CD8-positive, alpha-beta memory T cell (primary cell): ENCODE data around the gene ABCB9. TPM values are rescaled to one million over a fixed set of nuclear protein-coding genes. Genes with fewer than 3 reads are reported as not detected.

ENCODE experiments used
- CTCF ChIA-PET: fragments of 350-600 bp; sonication (Branson Sonifier 250); formaldehyde crosslinking; loops from one replicate; lab custom pipeline; 2021; ENCODE audit warnings: antibody characterized with exemption; lab: Charles Lee
- POLR2A ChIA-PET: fragments of 350-600 bp; sonication (Branson Sonifier 250); formaldehyde crosslinking; loops from one replicate; lab custom pipeline; 2021; ENCODE audit warnings: antibody characterized with exemption; lab: Charles Lee
- DNase-seq, 5 donors: peaks; one replicate each; pipeline versions ENCODE4 v3.0.0 to v3.0.0-alpha.2; 2020 to 2022; ENCODE audit warnings: mixed read lengths in 1 of 5
- H3K27ac ChIP-seq: one replicate; pipeline ENCODE4 v1.7.0; 2013; ENCODE audit warnings: low read depth, mild to moderate bottlenecking, low read length, moderate library complexity
- H3K27me3 ChIP-seq: 2 replicates; pipeline ENCODE4 v1.7.0; 2013; ENCODE audit warnings: low read length, mild to moderate bottlenecking; ENCODE audit not compliant: insufficient read depth, poor library complexity, severe bottlenecking
- H3K36me3 ChIP-seq: 2 replicates; pipeline ENCODE4 v1.7.0; 2013; ENCODE audit warnings: mild to moderate bottlenecking, low read length, moderate library complexity; ENCODE audit not compliant: insufficient read depth
- H3K4me1 ChIP-seq: 2 replicates; pipeline ENCODE4 v1.7.0; 2013; ENCODE audit warnings: mild to moderate bottlenecking, low read length, moderate library complexity; ENCODE audit not compliant: insufficient read depth
- H3K4me3 ChIP-seq: 2 replicates; pipeline ENCODE4 v1.7.0; 2013; ENCODE audit warnings: mild to moderate bottlenecking, low read length
- H3K9me3 ChIP-seq: 2 replicates; pipeline ENCODE4 v1.7.0; 2013; ENCODE audit warnings: mild to moderate bottlenecking, low read length
- H3K27ac Mint-ChIP-seq, 8 donors: one replicate each; pipeline ENCODE4 v1.8.0; 2020 to 2021; ENCODE audit warnings: mixed read lengths in 8 of 8, mild to moderate bottlenecking in 6 of 8, inconsistent platforms in 3 of 8, moderate library complexity in 3 of 8
- H3K27me3 Mint-ChIP-seq, 2 donors: one replicate each; pipeline ENCODE4 v1.8.0; 2020 to 2021; ENCODE audit warnings: mixed read lengths in 2 of 2, mild to moderate bottlenecking in 1 of 2, moderate library complexity in 1 of 2
- H3K36me3 Mint-ChIP-seq, 3 donors: one replicate each; pipeline ENCODE4 v1.8.0; 2020 to 2021; ENCODE audit warnings: mixed read lengths in 3 of 3, inconsistent platforms in 1 of 3, mild to moderate bottlenecking in 1 of 3
- H3K4me1 Mint-ChIP-seq, 3 donors: one replicate each; pipeline ENCODE4 v1.8.0; 2020 to 2021; ENCODE audit warnings: mixed read lengths in 3 of 3, inconsistent platforms in 1 of 3, mild to moderate bottlenecking in 1 of 3
- H3K4me3 Mint-ChIP-seq, 7 donors: one replicate each; pipeline ENCODE4 v1.8.0; 2020 to 2021; ENCODE audit warnings: mixed read lengths in 7 of 7, mild to moderate bottlenecking in 6 of 7, moderate library complexity in 4 of 7, inconsistent platforms in 2 of 7
- H3K9me3 Mint-ChIP-seq, 5 donors: one replicate each; pipeline ENCODE4 v1.8.0; 2020 to 2022; ENCODE audit warnings: mixed read lengths in 5 of 5, mild to moderate bottlenecking in 3 of 5, moderate library complexity in 2 of 5, inconsistent platforms in 1 of 5
- polyA plus RNA-seq: library from polyadenylated mRNA; unstranded; fragments of 300-500 nt; fragmentation: Illumina TruSeq; gene quantifications from one replicate; pipeline ENCODE4 v1.2.3, GENCODE V29; 2021
- total RNA-seq, 2 experiments: library from RNA; stranded (reverse); gene quantifications; one replicate each; pipeline ENCODE4 v1.2.3, GENCODE V29; 2021

The ABCB9 gene
- total and polyA plus RNA-seq, 3 experiments from 2014 or later: 0.99 to 3.9 (median 3.7) TPM

DNA sequence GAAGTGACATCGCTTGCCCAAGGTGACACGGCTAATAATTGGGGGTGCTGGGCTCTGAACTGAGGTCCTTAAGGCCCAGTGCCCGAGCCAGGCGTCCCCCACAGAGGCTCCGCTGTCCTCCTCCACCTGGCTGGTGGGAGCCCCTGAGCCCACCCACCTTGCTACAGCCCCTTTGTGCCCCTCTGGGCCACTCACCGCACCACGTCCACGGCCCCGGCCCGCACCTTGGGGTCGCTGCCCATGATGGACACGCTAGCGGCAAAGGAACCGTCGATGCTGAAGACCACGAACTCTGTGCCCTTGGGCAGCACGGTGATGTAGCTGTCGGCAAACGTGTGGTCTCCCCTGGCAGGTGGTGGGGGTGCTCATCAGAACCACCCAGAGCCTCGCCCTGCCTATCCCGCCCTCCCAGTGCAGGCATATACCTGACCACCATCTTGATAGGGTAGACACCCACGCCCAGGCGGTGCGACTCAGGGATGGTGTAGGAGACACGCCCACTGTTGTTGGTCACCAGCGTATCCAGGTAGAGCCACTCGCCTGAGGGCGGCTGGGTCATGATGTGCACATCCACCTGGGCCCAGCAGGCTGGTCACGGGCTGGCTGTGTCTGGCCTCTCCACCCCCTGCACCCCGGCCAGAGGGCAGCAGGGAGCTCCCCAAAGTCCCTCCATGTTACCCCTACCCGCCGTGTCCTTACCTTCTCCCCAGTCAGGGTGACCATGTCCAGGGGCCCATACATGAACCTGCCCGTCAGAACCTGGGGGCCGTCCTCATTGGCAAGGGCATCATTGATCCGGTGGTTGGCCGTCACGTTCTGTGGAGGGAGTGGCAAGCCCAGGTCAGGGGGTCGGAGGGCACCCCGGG is 21.1 kb upstream of the ABCB9 start:
- H3K4me1 ChIP-seq: peaks cover 17% of the 10 kb centered on the region
- no peak overlapping the region for H3K4me3 ChIP-seq
- no peaks in the 10 kb centered on the region for H3K27me3 Mint-ChIP-seq
- H3K27me3 ChIP-seq: no peaks in the 10 kb centered on the region
- no peaks in the 10 kb centered on the region for H3K36me3 ChIP-seq
- H3K9me3 Mint-ChIP-seq: peaks cover 0 to 1% (median 0%) of the 10 kb centered on the region in 5 donors
- peaks cover 0 to 30% (median 2%) of the 10 kb centered on the region in 3 donors for H3K36me3 Mint-ChIP-seq
- CTCF ChIA-PET: no interaction called here
- POLR2A ChIA-PET: no interaction called here
- peaks cover 7 to 23% (median 13%) of the 10 kb centered on the region in 3 donors for H3K4me1 Mint-ChIP-seq
- no peaks in the 10 kb centered on the region for H3K9me3 ChIP-seq
- no peak overlapping the region for H3K27ac Mint-ChIP-seq
- DNase-seq: no peak
- H3K27ac ChIP-seq: no peak overlapping the region
- peak overlapping the region in 1 of 7 donors; percentile 48 for H3K4me3 Mint-ChIP-seq

DNA sequence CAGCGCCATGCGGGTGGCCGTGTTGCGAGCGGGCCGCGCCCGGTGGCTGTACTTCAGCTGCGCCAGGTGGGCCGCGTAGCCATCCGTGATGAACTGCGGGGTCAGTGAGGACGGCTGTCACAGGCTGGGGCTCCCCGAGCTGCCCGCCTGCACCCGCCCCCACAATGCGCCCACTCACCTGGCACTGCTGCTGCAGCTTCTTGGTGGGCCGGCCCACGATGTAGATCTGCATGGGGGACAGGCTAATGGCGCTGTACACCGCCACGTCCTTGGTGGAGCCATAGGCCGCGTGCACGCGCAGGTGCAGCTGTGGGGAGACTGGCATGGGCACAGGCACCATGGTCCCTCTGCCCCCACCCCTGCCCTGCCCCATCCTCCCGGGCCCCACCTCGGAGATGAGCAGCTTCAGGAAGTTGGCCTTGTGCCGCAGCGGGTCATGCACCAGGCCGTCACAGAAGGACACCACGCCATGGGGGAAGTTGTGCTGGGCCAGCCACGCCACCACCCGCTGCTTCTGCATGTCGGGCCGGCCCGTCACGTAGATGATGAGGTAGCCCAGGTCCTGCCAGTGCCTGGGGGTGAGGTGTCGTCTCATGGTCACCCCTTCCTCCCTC is 20.1 kb upstream of the ABCB9 start:
- H3K36me3 Mint-ChIP-seq: peaks cover 0 to 39% (median 2%) of the 10 kb centered on the region in 3 donors
- H3K9me3 Mint-ChIP-seq: peaks cover 0 to 1% (median 0%) of the 10 kb centered on the region in 5 donors
- Histone ChIP-seq H3K36me3 (no peaks in the 10 kb centered on the region), H3K4me1 (peaks cover 26% of the 10 kb centered on the region), H3K4me3 (no peak overlapping the region), H3K27ac (no peak overlapping the region), H3K27me3 (no peaks in the 10 kb centered on the region), H3K9me3 (no peaks in the 10 kb centered on the region)
- no peak overlapping the region for H3K27ac Mint-ChIP-seq
- no peak overlapping the region for H3K4me3 Mint-ChIP-seq
- ChIA-PET POLR2A (no interaction called here), CTCF (no interaction called here)
- no peak for DNase-seq
- H3K27me3 Mint-ChIP-seq: no peaks in the 10 kb centered on the region
- peaks cover 16 to 33% (median 23%) of the 10 kb centered on the region in 3 donors for H3K4me1 Mint-ChIP-seq

DNA sequence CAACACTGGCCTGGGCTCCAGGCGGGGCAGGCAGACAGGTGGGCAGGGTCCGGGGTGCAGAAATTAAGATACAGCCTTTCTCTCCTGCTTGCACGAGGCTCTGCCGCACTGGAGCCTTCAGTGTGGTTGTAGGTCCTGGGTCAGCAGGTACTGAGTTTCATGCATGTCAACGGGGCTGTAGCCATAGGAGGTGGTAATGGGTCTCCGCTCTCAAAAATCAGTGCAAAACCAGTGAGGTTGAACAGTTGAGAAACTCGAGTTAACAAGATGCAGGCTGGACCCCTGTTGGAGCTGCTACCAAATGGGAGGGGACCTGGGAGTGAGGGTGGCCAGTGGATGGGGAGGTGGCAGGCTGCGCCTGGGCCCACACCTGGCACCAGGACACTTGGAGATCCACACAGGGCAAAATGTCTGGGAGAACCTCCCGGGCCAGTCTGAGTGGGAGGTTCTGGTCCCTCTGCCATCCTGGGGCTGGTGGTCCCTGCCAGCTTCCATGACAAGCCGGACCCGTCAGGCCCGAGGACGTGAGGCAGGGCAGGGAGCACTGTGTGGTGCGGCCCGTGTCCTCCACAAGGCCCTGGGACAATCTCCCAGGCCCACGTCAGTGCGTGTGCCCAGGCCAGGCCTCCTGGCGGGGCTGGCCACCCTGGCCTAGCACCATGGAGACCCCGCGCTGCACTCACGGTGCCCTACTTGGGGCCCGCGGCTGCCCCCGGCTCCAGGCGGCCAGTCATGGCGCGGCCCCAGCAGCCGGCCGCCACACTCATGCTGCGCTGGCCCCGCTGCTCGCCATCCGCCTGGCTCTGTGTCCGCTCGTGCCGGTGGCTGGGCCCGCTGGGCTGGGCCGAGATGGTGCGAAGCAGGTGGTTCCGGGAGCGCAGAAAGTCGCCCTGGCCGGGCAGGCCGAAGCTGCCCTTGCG is 19.3 kb upstream of the ABCB9 start:
- no peak overlapping the region for H3K4me3 Mint-ChIP-seq
- ChIA-PET POLR2A (no interaction called here), CTCF (interaction anchor here (1.6 kb wide), 1 partner anchor 10 kb away, joined by 4 read pairs; no protein-coding TSS in a partner anchor)
- no peak overlapping the region for H3K27ac ChIP-seq
- H3K27me3 ChIP-seq: no peaks in the 10 kb centered on the region
- H3K4me3 ChIP-seq: no peak overlapping the region
- no peaks in the 10 kb centered on the region for H3K27me3 Mint-ChIP-seq
- H3K4me1 Mint-ChIP-seq: peaks cover 19 to 37% (median 23%) of the 10 kb centered on the region in 3 donors
- no peaks in the 10 kb centered on the region for H3K9me3 ChIP-seq
- no peak for DNase-seq
- no peaks in the 10 kb centered on the region for H3K36me3 ChIP-seq
- peaks cover 28% of the 10 kb centered on the region for H3K4me1 ChIP-seq
- H3K9me3 Mint-ChIP-seq: peaks cover 0 to 1% (median 0%) of the 10 kb centered on the region in 5 donors
- peaks cover 0 to 39% (median 2%) of the 10 kb centered on the region in 3 donors for H3K36me3 Mint-ChIP-seq
- H3K27ac Mint-ChIP-seq: no peak overlapping the region

DNA sequence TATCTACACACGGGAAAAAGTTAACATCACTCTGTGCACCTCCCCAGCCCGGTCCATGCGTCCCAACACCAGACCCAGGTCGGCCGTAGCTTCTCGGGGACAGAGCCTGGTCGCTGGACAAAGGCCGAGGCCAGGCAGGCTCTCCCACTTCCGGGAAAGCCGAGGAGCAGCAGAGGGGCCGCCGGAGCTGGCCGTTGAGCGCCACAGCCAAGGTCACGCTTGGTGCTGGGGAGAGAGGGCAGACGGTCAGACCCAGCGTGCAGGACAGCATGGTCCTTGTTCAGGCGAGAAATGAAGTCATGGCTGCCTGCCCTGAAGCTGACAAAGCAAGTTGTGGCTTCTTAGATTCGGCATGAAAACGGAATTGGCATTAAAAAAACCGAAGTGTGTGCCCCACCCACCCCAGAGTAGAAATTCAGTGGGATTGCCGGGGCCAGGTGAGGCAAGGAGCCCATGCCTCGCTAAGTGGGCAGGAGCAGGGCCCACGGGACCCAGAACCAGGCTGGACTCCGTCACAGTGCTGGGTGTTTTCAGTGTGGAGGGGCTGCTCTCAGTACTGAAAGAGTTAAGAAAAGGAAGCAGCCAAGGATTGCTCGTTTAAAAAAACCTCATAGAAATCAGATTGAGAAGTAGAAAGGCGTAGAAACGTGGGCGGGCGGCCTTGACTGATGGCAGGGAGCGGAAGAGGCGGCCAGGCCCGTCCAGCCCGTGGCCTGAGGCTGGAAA is 18.5 kb upstream of the ABCB9 start:
- no peaks in the 10 kb centered on the region for H3K36me3 ChIP-seq
- Mint-ChIP-seq H3K4me3 (peak overlapping the region in 1 of 7 donors; percentile 57), H3K27me3 (no peaks in the 10 kb centered on the region), H3K4me1 (peaks cover 22 to 41% (median 27%) of the 10 kb centered on the region in 3 donors), H3K36me3 (peaks cover 0 to 42% (median 2%) of the 10 kb centered on the region in 3 donors), H3K9me3 (peaks cover 0 to 1% (median 0%) of the 10 kb centered on the region in 5 donors), H3K27ac (peak overlapping the region in 5 of 8 donors; percentile 38 to 73 (median 61))
- DNase-seq: no peak
- H3K4me1 ChIP-seq: peaks cover 32% of the 10 kb centered on the region
- H3K27me3 ChIP-seq: no peaks in the 10 kb centered on the region
- CTCF ChIA-PET: interaction anchor here (1.6 kb wide), 1 partner anchor 9 kb away, joined by 4 read pairs; no protein-coding TSS in a partner anchor
- H3K9me3 ChIP-seq: no peaks in the 10 kb centered on the region
- POLR2A ChIA-PET: no interaction called here
- H3K4me3 ChIP-seq: no peak overlapping the region
- H3K27ac ChIP-seq: peak overlapping the region; percentile 1

DNA sequence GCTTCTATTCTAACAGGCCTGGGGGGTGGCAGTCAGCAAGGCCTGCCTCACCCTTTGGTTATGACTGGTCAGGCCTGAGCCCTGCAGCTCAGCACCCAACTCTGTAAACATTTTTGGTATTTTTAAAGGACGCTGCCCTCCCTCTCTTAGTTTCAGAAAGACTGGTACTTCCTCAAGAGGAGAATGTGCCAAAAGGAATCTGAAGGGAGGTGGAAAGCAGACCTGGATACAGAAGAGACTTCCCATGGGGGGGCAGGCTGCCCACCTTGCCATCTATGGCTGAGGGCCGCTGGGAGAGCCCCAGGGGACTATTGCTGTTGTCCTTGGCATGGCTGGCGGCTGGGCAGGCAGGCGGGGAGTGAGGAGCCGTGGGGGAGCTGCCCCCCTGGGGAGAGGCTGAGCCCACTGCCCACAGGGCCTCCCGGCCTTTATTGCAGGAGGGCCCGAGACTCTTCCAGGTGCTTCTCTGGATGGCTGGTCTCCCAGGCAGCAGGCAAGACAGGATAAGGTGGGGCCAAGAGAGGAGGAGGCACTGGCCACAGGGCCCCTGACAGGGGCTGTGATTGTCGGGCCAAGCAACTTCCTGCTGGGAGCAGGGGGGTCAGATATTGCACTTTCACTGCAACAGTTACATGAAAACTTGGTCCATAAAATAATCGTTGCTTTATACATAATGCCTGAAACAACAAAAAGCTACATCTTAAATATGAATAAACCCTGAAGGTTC is 17.7 kb upstream of the ABCB9 start:
- no peak overlapping the region for H3K4me3 ChIP-seq
- peaks cover 23 to 47% (median 32%) of the 10 kb centered on the region in 3 donors for H3K4me1 Mint-ChIP-seq
- H3K27ac Mint-ChIP-seq: peak overlapping the region in 7 of 8 donors; percentile 38 to 93 (median 67)
- H3K27me3 ChIP-seq: no peaks in the 10 kb centered on the region
- peak overlapping the region; percentile 1 for H3K27ac ChIP-seq
- peaks cover 0 to 42% (median 2%) of the 10 kb centered on the region in 3 donors for H3K36me3 Mint-ChIP-seq
- ChIA-PET POLR2A (interaction anchor here (0.6 kb wide), 1 partner anchor 158 kb away, joined by 3 read pairs; no protein-coding TSS in a partner anchor), CTCF (interaction anchor here (1.6 kb wide), 1 partner anchor 8 kb away, joined by 4 read pairs; no protein-coding TSS in a partner anchor)
- H3K36me3 ChIP-seq: no peaks in the 10 kb centered on the region
- H3K9me3 ChIP-seq: no peaks in the 10 kb centered on the region
- no peaks in the 10 kb centered on the region for H3K27me3 Mint-ChIP-seq
- peaks cover 0 to 1% (median 0%) of the 10 kb centered on the region in 5 donors for H3K9me3 Mint-ChIP-seq
- peaks cover 40% of the 10 kb centered on the region for H3K4me1 ChIP-seq
- DNase-seq: no peak
- H3K4me3 Mint-ChIP-seq: peak overlapping the region in 5 of 7 donors; percentile 29 to 80 (median 48)

DNA sequence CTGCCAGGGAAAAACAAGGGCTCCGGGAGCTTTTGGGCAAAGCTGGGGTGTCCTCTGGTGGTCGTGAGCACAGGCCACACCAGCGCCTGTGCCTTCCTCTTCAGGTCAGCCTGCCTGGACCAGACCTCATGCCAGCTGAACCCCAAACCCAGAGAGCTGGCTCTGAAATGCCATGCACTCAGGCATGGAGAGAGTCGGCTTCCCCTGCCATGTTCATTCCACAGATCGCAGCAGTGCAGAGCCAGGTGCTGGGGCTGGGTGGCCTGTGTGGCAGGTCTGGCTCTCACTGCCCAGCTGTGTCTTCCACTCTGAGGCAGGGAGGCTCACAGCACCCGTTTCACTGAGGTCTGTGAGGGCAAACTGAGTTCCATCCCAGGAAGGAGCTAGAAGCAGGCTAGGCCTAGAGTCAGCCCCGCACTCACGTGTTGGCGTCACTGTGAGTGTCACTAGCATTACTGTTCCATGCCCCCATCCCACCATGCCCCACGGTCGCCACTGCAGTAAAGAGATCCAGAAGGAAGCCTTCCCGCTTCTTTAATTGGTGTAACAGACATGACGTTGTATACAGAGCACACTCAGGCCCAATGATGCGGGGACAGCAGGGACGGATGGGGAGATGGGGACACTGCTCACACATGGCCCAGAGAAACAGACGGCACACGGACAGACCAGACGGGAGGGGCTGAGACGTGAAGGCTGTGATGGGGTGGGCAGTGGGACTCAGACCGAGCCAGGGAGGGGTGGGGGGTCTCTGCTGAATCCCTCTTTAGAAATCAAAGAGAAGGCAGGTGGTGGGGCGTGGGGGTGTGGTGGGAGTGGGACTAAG is 16.9 kb upstream of the ABCB9 start:
- H3K9me3 Mint-ChIP-seq: peaks cover 0 to 1% (median 0%) of the 10 kb centered on the region in 5 donors
- no peaks in the 10 kb centered on the region for H3K27me3 Mint-ChIP-seq
- peak overlapping the region in 5 of 8 donors; percentile 22 to 94 (median 54) for H3K27ac Mint-ChIP-seq
- Histone ChIP-seq H3K27me3 (no peaks in the 10 kb centered on the region), H3K4me3 (no peak overlapping the region), H3K4me1 (peaks cover 41% of the 10 kb centered on the region), H3K36me3 (no peaks in the 10 kb centered on the region), H3K9me3 (no peaks in the 10 kb centered on the region), H3K27ac (no peak overlapping the region)
- H3K4me3 Mint-ChIP-seq: peak overlapping the region in 6 of 7 donors; percentile 29 to 90 (median 81)
- no peak for DNase-seq
- peaks cover 24 to 49% (median 33%) of the 10 kb centered on the region in 3 donors for H3K4me1 Mint-ChIP-seq
- CTCF ChIA-PET: no interaction called here
- peaks cover 0 to 40% (median 2%) of the 10 kb centered on the region in 3 donors for H3K36me3 Mint-ChIP-seq
- POLR2A ChIA-PET: interaction anchor here (0.6 kb wide), 1 partner anchor 82 kb away, joined by 3 read pairs; no protein-coding TSS in a partner anchor
